ENCODE results near the gene MAP2.

MAP2 gene

GRCh38 chr2:209391776-209392401, 32.0 kb upstream of the MAP2 start:
- Histone ChIP-seq H3K4me3 (no peak overlapping the region), H3K36me3 (no peaks in the 10 kb centered on the region), H3K4me1 (peaks cover 0 to 3% (median 1%) of the 10 kb centered on the region in 4 donors), H3K9me3 (no peaks in the 10 kb centered on the region), H3K27ac (no peak overlapping the region), H3K27me3 (no peaks in the 10 kb centered on the region)
- no peak for TF ChIP-seq CTCF (IDR thresholded peaks at IDR 0.05)
- intact Hi-C loops (cut with DNase I; ENCODE audit: low total_unique reads), result no loop called here
- DNase-seq, result no peak

- no peaks in the 10 kb centered on the region for H3K36me3 ChIP-seq
- intact Hi-C loops (cut with DNase I; ENCODE audit: low total_unique reads), result no loop called here
- H3K27ac ChIP-seq, result no peak overlapping the region
- no peak for TF ChIP-seq CTCF (IDR thresholded peaks at IDR 0.05)
- peaks cover 0 to 3% (median 1%) of the 10 kb centered on the region in 4 donors for H3K4me1 ChIP-seq
- H3K4me3 ChIP-seq, result no peak overlapping the region
- no peaks in the 10 kb centered on the region for H3K27me3 ChIP-seq
- H3K9me3 ChIP-seq, result no peaks in the 10 kb centered on the region
- DNase-seq, result no peak
These were observed 28.6 kb upstream of the MAP2 start for GRCh38 chr2:209395229-209395628.

GRCh38 chr2:209395652-209396051, 28.2 kb upstream of the MAP2 start:
- no peak overlapping the region for H3K4me3 ChIP-seq
- no peak for DNase-seq
- TF ChIP-seq CTCF (IDR thresholded peaks at IDR 0.05), result no peak
- H3K9me3 ChIP-seq, result no peaks in the 10 kb centered on the region
- no peaks in the 10 kb centered on the region for H3K27me3 ChIP-seq
- peaks cover 0 to 3% (median 1%) of the 10 kb centered on the region in 4 donors for H3K4me1 ChIP-seq
- intact Hi-C loops (cut with DNase I; ENCODE audit: low total_unique reads), result no loop called here
- no peaks in the 10 kb centered on the region for H3K36me3 ChIP-seq
- H3K27ac ChIP-seq, result no peak overlapping the region

GRCh38 chr2:209398463-209398862, 25.4 kb upstream of the MAP2 start:
- no peak for TF ChIP-seq CTCF (IDR thresholded peaks at IDR 0.05)
- Histone ChIP-seq H3K4me1 (no peaks in the 10 kb centered on the region), H3K36me3 (no peaks in the 10 kb centered on the region), H3K9me3 (no peaks in the 10 kb centered on the region), H3K27me3 (no peaks in the 10 kb centered on the region), H3K27ac (no peak overlapping the region), H3K4me3 (no peak overlapping the region)
- intact Hi-C loops (cut with DNase I; ENCODE audit: low total_unique reads), result no loop called here
- DNase-seq, result no peak

GRCh38 chr2:209401788-209402187, 22.1 kb upstream of the MAP2 start:
- intact Hi-C loops (cut with DNase I; ENCODE audit: low total_unique reads), result no loop called here
- Histone ChIP-seq H3K9me3 (no peaks in the 10 kb centered on the region), H3K36me3 (no peaks in the 10 kb centered on the region), H3K4me3 (no peak overlapping the region), H3K27me3 (no peaks in the 10 kb centered on the region), H3K4me1 (no peaks in the 10 kb centered on the region), H3K27ac (no peak overlapping the region)
- TF ChIP-seq CTCF (IDR thresholded peaks at IDR 0.05), result no peak
- no peak for DNase-seq

- intact Hi-C loops (cut with DNase I; ENCODE audit: low total_unique reads), result no loop called here
- no peak overlapping the region for H3K4me3 ChIP-seq
- no peak for DNase-seq
These were observed 12.6 kb upstream of the MAP2 start for GRCh38 chr2:209411296-209411695.

More at GRCh38 chr2:209411296-209411695, 12.6 kb upstream of the MAP2 start:
- Histone ChIP-seq H3K27ac (no peak overlapping the region), H3K9me3 (peaks cover 0 to 5% (median 0%) of the 10 kb centered on the region in 3 donors), H3K4me1 (no peaks in the 10 kb centered on the region), H3K36me3 (no peaks in the 10 kb centered on the region), H3K27me3 (no peaks in the 10 kb centered on the region)
- no peak for TF ChIP-seq CTCF (IDR thresholded peaks at IDR 0.05)
